OCI-LY7 (cell line): ENCODE data around the gene SFTPD. TPM values are rescaled to one million over a fixed set of nuclear protein-coding genes. Genes with fewer than 3 reads are reported as not detected.

Source experiments
- BruUV-seq: library from RNA; stranded (reverse); fragments of 400-500 nt; replicated peaks from 2 replicates; lab custom pipeline; 2021; lab: Mats Ljungman, UMichigan
- CTCF ChIA-PET: fragments of 300-600 bp; sonication (Branson Sonifier 250); formaldehyde crosslinking; loops from one replicate; lab custom pipeline; 2022; ENCODE audit warnings: antibody characterized with exemption; ENCODE audit not compliant: unreplicated experiment; lab: Charles Lee
- POLR2A ChIA-PET: fragments of 300-600 bp; sonication (Branson Sonifier 250); formaldehyde crosslinking; loops from one replicate; lab custom pipeline; 2022; ENCODE audit warnings: antibody characterized with exemption; lab: Charles Lee
- DNase-seq: peaks from one replicate; pipeline ENCODE4 v3.0.0-alpha.2; 2015; ENCODE audit warnings: low spot score
- H2AFZ ChIP-seq: fragments of 200-600 bp; sonication (generic), shearing (Covaris generic); 2 replicates; pipeline ENCODE4 v1.6.1; 2014; ENCODE audit warnings: mild to moderate bottlenecking, antibody characterized with exemption, low read length, moderate library complexity
- H3K27ac ChIP-seq: fragments of 200-600 bp; sonication (generic); 2 replicates; pipeline ENCODE4 v1.5.1; 2014; ENCODE audit warnings: mixed run types, low read depth, mild to moderate bottlenecking, moderate library complexity, low read length, inconsistent platforms; ENCODE audit not compliant: poor library complexity, severe bottlenecking
- H3K36me3 ChIP-seq: fragments of 200-600 bp; sonication (generic); 2 replicates; pipeline ENCODE4 v1.6.1; 2014; ENCODE audit warnings: mild to moderate bottlenecking, antibody characterized with exemption, low read length, moderate library complexity, mixed read lengths; ENCODE audit not compliant: insufficient read depth
- H3K4me1 ChIP-seq: fragments of 200-600 bp; sonication (generic); 2 replicates; pipeline ENCODE4 v1.5.1; 2014; ENCODE audit warnings: mild to moderate bottlenecking, low read length; ENCODE audit not compliant: insufficient read depth, poor library complexity, severe bottlenecking
- H3K4me2 ChIP-seq: fragments of 200-600 bp; sonication (generic); 2 replicates; pipeline ENCODE4 v1.6.1; 2014; ENCODE audit warnings: mild to moderate bottlenecking, low read length
- H3K4me3 ChIP-seq: fragments of 200-600 bp; sonication (generic); 2 replicates; pipeline ENCODE4 v1.5.1; 2014; ENCODE audit warnings: mild to moderate bottlenecking, low read depth, low read length; ENCODE audit not compliant: poor library complexity, severe bottlenecking
- H3K79me2 ChIP-seq: fragments of 200-600 bp; sonication (generic); 2 replicates; pipeline ENCODE4 v1.6.1; 2016; ENCODE audit warnings: low read depth, mild to moderate bottlenecking, low read length, moderate library complexity, mixed read lengths; ENCODE audit not compliant: insufficient read depth
- H3K9me2 ChIP-seq: fragments of 200-600 bp; sonication (generic); 2 replicates; pipeline ENCODE4 v1.6.1; 2016; ENCODE audit warnings: mild to moderate bottlenecking, low read length, mixed read lengths; ENCODE audit not compliant: insufficient read depth
- H3K9me3 ChIP-seq: fragments of 200-600 bp; sonication (generic); 2 replicates; pipeline ENCODE4 v1.6.1; 2014; ENCODE audit warnings: mild to moderate bottlenecking, mixed run types, low read length, mixed read lengths
- H4K20me1 ChIP-seq: fragments of 200-600 bp; sonication (generic); 2 replicates; pipeline ENCODE4 v1.6.1; 2014; ENCODE audit warnings: mild to moderate bottlenecking, antibody characterized with exemption, low read length, moderate library complexity, mixed read lengths; ENCODE audit not compliant: insufficient read depth
- EZH2phosphoT487 ChIP-seq: fragments of 200-600 bp; sonication (generic); IDR thresholded peaks from 2 replicates; pipeline ENCODE4 v1.6.1; 2018; ENCODE audit warnings: low read depth, borderline replicate concordance, mild to moderate bottlenecking, mixed run types, antibody characterized with exemption, low read length, moderate library complexity, mixed read lengths
- intact Hi-C: fragments of 100-400 bp; cut with micrococcal nuclease; formaldehyde crosslinking; loops from one replicate; pipeline ENCODE4 v1.10.0; 2022; ENCODE audit not compliant: unreplicated experiment
- total RNA-seq, 2 experiments: library from RNA; depleted of rRNA in 1 of 2; stranded (reverse); fragments of >200 nt in 1 of 2; shearing (Covaris generic) in 1 of 2; gene quantifications; 2 replicates each; pipeline ENCODE4 v1.2.3, GENCODE V29; 2014 to 2022
- TF ChIP-seq, protein P1 (sequence below): fragments of 200-600 bp; sonication (generic); conservative IDR thresholded peaks from 2 replicates; pipeline ENCODE4 v1.5.1; 2014; ENCODE audit warnings: mild to moderate bottlenecking, antibody characterized with exemption, low read length, moderate library complexity, mixed read lengths

Gene SFTPD
- total RNA-seq, 2 experiments from 2014 or later: not detected

DNA sequence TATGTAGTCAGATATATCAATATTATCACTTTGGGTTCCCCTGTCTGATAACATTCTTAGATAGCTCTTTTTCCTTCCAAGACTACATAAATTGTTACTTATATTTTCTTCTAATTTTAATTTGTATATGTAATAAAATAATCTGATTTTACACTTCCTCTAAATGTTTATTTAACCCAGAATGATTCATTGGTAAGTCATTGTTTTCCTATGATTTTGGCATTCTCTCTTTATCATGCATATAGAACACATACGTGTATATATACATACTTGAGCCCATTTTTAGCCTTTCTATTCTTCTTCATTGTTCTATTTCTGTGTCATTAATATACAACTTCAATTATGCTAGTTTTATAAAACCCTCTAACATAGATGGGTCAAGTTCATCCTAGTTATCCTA is 16.6 kb downstream of the SFTPD start:
- BruUV-seq: no TSS peak
- POLR2A ChIA-PET: no interaction called here
- no peaks in the 10 kb centered on the region for H3K36me3 ChIP-seq

DNA sequence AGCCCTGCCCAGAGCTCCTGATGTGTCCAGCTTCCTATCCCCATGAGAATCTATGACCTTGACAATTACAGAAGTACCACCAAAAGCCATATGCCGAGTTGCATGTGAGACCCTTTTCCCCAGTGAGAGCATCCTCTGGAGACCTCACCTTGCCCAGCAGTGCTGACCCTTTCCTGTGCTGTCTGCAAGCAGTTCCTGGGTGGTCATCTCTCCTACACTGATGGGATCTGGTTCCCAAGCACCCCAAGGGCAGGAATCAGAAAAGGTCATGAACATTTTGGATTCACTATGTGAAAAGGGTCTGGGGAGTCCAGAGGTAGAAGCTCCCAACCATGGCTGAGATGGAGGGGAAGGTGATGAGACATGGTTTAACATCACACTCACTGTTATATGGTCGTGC is 18.2 kb downstream of the SFTPD start:
- ChIA-PET POLR2A (no interaction called here), CTCF (no interaction called here)
- no peaks in the 10 kb centered on the region for H3K9me2 ChIP-seq
- H3K4me1 ChIP-seq: no peaks in the 10 kb centered on the region
- intact Hi-C loops: no loop called here
- no peaks in the 10 kb centered on the region for H3K36me3 ChIP-seq
- no peak overlapping the region for H3K4me2 ChIP-seq
- H3K79me2 ChIP-seq: no peaks in the 10 kb centered on the region
- H3K27ac ChIP-seq: no peak overlapping the region
- H3K4me3 ChIP-seq: no peak overlapping the region
- H3K9me3 ChIP-seq: no peaks in the 10 kb centered on the region
- no TSS peak for BruUV-seq
- no peak for DNase-seq
- no peak overlapping the region for H2AFZ ChIP-seq
- no peak for TF ChIP-seq EZH2phosphoT487
- TF ChIP-seq, protein P1, sequence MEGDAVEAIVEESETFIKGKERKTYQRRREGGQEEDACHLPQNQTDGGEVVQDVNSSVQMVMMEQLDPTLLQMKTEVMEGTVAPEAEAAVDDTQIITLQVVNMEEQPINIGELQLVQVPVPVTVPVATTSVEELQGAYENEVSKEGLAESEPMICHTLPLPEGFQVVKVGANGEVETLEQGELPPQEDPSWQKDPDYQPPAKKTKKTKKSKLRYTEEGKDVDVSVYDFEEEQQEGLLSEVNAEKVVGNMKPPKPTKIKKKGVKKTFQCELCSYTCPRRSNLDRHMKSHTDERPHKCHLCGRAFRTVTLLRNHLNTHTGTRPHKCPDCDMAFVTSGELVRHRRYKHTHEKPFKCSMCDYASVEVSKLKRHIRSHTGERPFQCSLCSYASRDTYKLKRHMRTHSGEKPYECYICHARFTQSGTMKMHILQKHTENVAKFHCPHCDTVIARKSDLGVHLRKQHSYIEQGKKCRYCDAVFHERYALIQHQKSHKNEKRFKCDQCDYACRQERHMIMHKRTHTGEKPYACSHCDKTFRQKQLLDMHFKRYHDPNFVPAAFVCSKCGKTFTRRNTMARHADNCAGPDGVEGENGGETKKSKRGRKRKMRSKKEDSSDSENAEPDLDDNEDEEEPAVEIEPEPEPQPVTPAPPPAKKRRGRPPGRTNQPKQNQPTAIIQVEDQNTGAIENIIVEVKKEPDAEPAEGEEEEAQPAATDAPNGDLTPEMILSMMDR: no peak
- H4K20me1 ChIP-seq: no peaks in the 10 kb centered on the region

More for the DNA sequence above, 16.6 kb downstream of the SFTPD start:
- Histone ChIP-seq H3K27ac (no peak overlapping the region), H3K4me1 (no peaks in the 10 kb centered on the region), H2AFZ (no peak overlapping the region), H3K4me2 (no peak overlapping the region), H3K9me3 (no peaks in the 10 kb centered on the region), H3K9me2 (no peaks in the 10 kb centered on the region), H3K79me2 (no peaks in the 10 kb centered on the region), H3K4me3 (no peak overlapping the region), H4K20me1 (no peaks in the 10 kb centered on the region)
- CTCF ChIA-PET: no interaction called here
- TF ChIP-seq, protein P1: no peak
- TF ChIP-seq EZH2phosphoT487: no peak
- intact Hi-C loops: no loop called here
- no peak for DNase-seq

DNA sequence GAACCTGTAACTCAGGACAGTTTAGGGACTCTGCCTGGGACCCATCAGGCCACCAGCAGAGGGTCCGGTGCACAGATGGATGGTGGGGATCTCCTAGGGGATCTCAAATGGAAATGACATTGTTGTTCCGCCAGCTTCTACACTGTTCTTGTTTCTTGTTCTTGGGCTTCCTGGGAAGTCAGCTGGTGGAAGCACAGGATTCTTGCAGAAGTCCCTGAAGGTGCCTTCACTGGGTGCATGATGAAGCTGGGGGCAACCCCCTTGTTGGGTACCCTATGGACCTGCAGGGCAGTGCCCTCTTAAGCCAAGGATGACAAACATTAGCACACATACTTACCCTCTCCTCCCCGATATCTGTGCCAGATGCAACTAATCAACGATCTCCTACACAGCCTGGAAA is 18.6 kb downstream of the SFTPD start:
- BruUV-seq: no TSS peak
- no peaks in the 10 kb centered on the region for H3K9me3 ChIP-seq
- no peak overlapping the region for H3K4me2 ChIP-seq
- ChIA-PET POLR2A (no interaction called here), CTCF (no interaction called here)
- H3K9me2 ChIP-seq: no peaks in the 10 kb centered on the region
- intact Hi-C loops: no loop called here
- no peak overlapping the region for H3K27ac ChIP-seq
- no peak for TF ChIP-seq EZH2phosphoT487
- TF ChIP-seq, protein P1: no peak
- no peak overlapping the region for H2AFZ ChIP-seq
- no peak overlapping the region for H3K4me3 ChIP-seq
- H3K36me3 ChIP-seq: no peaks in the 10 kb centered on the region
- no peaks in the 10 kb centered on the region for H4K20me1 ChIP-seq
- H3K4me1 ChIP-seq: no peaks in the 10 kb centered on the region
- DNase-seq: no peak
- H3K79me2 ChIP-seq: no peaks in the 10 kb centered on the region
